GM12878 (cell line): ENCODE results near the gene ADPRHL1. TPM values are rescaled to one million over a fixed set of nuclear protein-coding genes. Genes with fewer than 3 reads are reported as not detected.

Experiments
- ATAC-seq: fragments of 200-7000 bp; cut with Tn5 transposase; 3 replicates; pipeline ENCODE4 v1.9.1; 2020; ENCODE audit warnings: mild to moderate bottlenecking, moderate library complexity
- BruUV-seq: library from RNA; stranded (reverse); fragments of 400-500 nt; replicated peaks from 2 replicates; lab custom pipeline; 2021; lab: Mats Ljungman, UMichigan
- CTCF ChIA-PET: fragments of 300-600 bp; sonication (Branson Sonifier 250); formaldehyde crosslinking; extraction: SDS; loops from one replicate; lab custom pipeline; 2021; ENCODE audit warnings: inconsistent platforms; lab: Yijun Ruan, JAX
- POLR2A ChIA-PET: fragments of 350-600 bp; formaldehyde crosslinking; extraction: SDS; loops from one replicate; lab custom pipeline; 2021; ENCODE audit warnings: inconsistent platforms; lab: Charles Lee
- RAD21 ChIA-PET: fragments of 300-600 bp; sonication (Branson Sonifier 250); formaldehyde crosslinking; loops from one replicate; lab custom pipeline; 2023; ENCODE audit warnings: antibody characterized with exemption; ENCODE audit not compliant: unreplicated experiment; lab: Charles Lee
- SMC1A ChIA-PET: fragments of 300-600 bp; sonication (Branson Sonifier 250); formaldehyde crosslinking; loops from one replicate; lab custom pipeline; 2023; ENCODE audit not compliant: unreplicated experiment, uncharacterized antibody; lab: Charles Lee
- DNase-seq: peaks from one replicate; pipeline ENCODE4 v3.0.0-alpha.2; 2011; ENCODE audit warnings: low read depth, low spot score
- FAIRE-seq: peaks from 3 replicates; lab custom pipeline; 2011; peaks lifted over from hg19 to GRCh38; lab: Jason Lieb, UNC
- H2AFZ ChIP-seq: 2 replicates; pipeline ENCODE4 v1.6.0; 2011; ENCODE audit warnings: low read depth, low read length, control low read depth; ENCODE audit not compliant: control insufficient read depth
- H3K27ac ChIP-seq: 2 replicates; pipeline ENCODE4 v1.5.1; 2011; ENCODE audit warnings: control low read depth; ENCODE audit not compliant: control insufficient read depth, insufficient read depth
- H3K27me3 ChIP-seq, 2 experiments: replicated peaks in 1 of 2; 2 replicates each; pipeline versions ENCODE4 v1.6.0 to v1.6.1; 2011; ENCODE audit warnings: low read length in 1 of 2; ENCODE audit not compliant: control insufficient read depth in 2 of 2, insufficient read depth in 2 of 2
- H3K36me3 ChIP-seq, 2 experiments: 2 replicates each; pipeline ENCODE4 v1.5.1; 2011; ENCODE audit warnings: low read length in 1 of 2; ENCODE audit not compliant: control insufficient read depth in 2 of 2, insufficient read depth in 2 of 2
- H3K4me1 ChIP-seq: 2 replicates; pipeline ENCODE4 v1.6.1; 2011; ENCODE audit warnings: mild to moderate bottlenecking, low read length, moderate library complexity, mixed read lengths; ENCODE audit not compliant: control insufficient read depth, insufficient read depth
- H3K4me2 ChIP-seq: 2 replicates; pipeline ENCODE4 v1.6.0; 2011; ENCODE audit warnings: control low read depth; ENCODE audit not compliant: control insufficient read depth, insufficient read depth
- H3K4me3 ChIP-seq: fragments of 200-600 bp; sonication (generic); 2 replicates; pipeline ENCODE4 v1.5.1; 2016
- H3K79me2 ChIP-seq: 2 replicates; pipeline ENCODE4 v1.6.0; 2011; ENCODE audit warnings: low read length; ENCODE audit not compliant: control insufficient read depth, insufficient read depth
- H3K9ac ChIP-seq: 2 replicates; pipeline ENCODE4 v1.8.0; 2011; ENCODE audit warnings: low read length, control low read depth, mixed read lengths; ENCODE audit not compliant: control insufficient read depth, insufficient read depth
- H3K9me3 ChIP-seq: replicated peaks from 3 replicates; pipeline ENCODE4 v1.5.1; 2011; ENCODE audit warnings: mild to moderate bottlenecking, low read length; ENCODE audit not compliant: control insufficient read depth, insufficient read depth
- H4K20me1 ChIP-seq: 2 replicates; pipeline ENCODE4 v1.6.0; 2011; ENCODE audit not compliant: control insufficient read depth, insufficient read depth
- ATF3 ChIP-seq: IDR thresholded peaks from 2 replicates; pipeline ENCODE4 v1.6.1; 2011; ENCODE audit warnings: low read depth, mild to moderate bottlenecking, low read length, moderate library complexity, borderline replicate concordance; ENCODE audit errors: extremely low read depth
- CBX3 ChIP-seq: fragments of 200-600 bp; sonication (generic); IDR thresholded peaks from 2 replicates; pipeline ENCODE4 v1.6.1; 2016; ENCODE audit warnings: low read depth, borderline replicate concordance
- EED ChIP-seq: sonication (generic); IDR thresholded peaks from 2 replicates; pipeline ENCODE4 v1.6.1; 2016; ENCODE audit warnings: antibody characterized with exemption, low read depth
- GABPA ChIP-seq: IDR thresholded peaks from 2 replicates; pipeline ENCODE4 v1.6.1; 2014; ENCODE audit warnings: antibody characterized with exemption, low read depth, mild to moderate bottlenecking, inconsistent platforms
- HSF1 ChIP-seq: fragments of 150-350 bp; IDR thresholded peaks from 2 replicates; pipeline ENCODE4 v1.6.1; 2014; ENCODE audit warnings: mild to moderate bottlenecking, low read depth, low read length
- RCOR1 ChIP-seq: conservative IDR thresholded peaks from 2 replicates; pipeline ENCODE4 v1.6.1; 2012; ENCODE audit warnings: low read depth, low read length, improper control_type of control experiment
- USF1 ChIP-seq: IDR thresholded peaks from 2 replicates; pipeline ENCODE4 v1.6.1; 2011; ENCODE audit warnings: borderline replicate concordance, low read depth, mild to moderate bottlenecking, moderate library complexity, mixed read lengths, low read length; ENCODE audit not compliant: insufficient read depth; ENCODE audit errors: extremely low read length
- WGBS: methylation state at CpG from one replicate; pipeline ENCODE4 v1.1.6; 2016; ENCODE audit warnings: low lambda C conversion rate; ENCODE audit not compliant: insufficient replicate concordance, insufficient coverage; ENCODE audit errors: missing lambda C conversion rate; 5-methylcytosine and 5-hydroxymethylcytosine counted together
- in situ Hi-C: fragments of 300-500 bp; cut with MboI; formaldehyde crosslinking; loops from 9 replicates; pipeline ENCODE4 v1.14.3; 2018; ENCODE audit warnings: mixed read lengths
- intact Hi-C: fragments of 100-400 bp; cut with micrococcal nuclease; formaldehyde crosslinking; loops from one replicate; pipeline ENCODE4 v1.14.2; 2022; ENCODE audit not compliant: unreplicated experiment
- polyA plus RNA-seq, 11 experiments: library from polyadenylated mRNA; depleted of rRNA in 4 of 11; unstranded in 6 of 11; stranded (reverse) in 5 of 11; fragments of >200 nt; fragmentation: Nextera tagmentation in 4 of 11; fragmentation: Illumina TruSeq in 1 of 11; extraction: Ambion mirVana in 4 of 11; extraction: Trizol in 1 of 11; gene quantifications; 1 replicate in 1 of 11; 2 replicates in 10 of 11; pipeline versions ENCODE4 v1.2.1 to v1.2.3, GENCODE V29; 2011 to 2016; ENCODE audit warnings: inconsistent platforms in 2 of 11, missing spikeins in 2 of 11, low read depth in 1 of 11
- total RNA-seq, 4 experiments: library from RNA; depleted of rRNA in 3 of 4; stranded (reverse); fragments of >200 nt in 3 of 4; fragmentation: Illumina TruSeq in 1 of 4; extraction: Trizol in 1 of 4; gene quantifications; 2 replicates each; pipeline versions ENCODE4 v1.2.1 to v1.2.3, GENCODE V29; 2013 to 2021

The ADPRHL1 gene
- total and polyA plus RNA-seq, 10 of the 15 experiments (the other 5 are each of a cell fraction or from before 2014, with no cell fraction given), result 0.05 to 1.9 (median 1.0) TPM

- TF ChIP-seq RCOR1 (no peak), CBX3 (no peak), USF1 (no peak), EED (no peak), GABPA (no peak)
Observed at GRCh38 chr13:113399755-113400149, 53.5 kb downstream of the ADPRHL1 start (continued).

GRCh38 chr13:113398963-113399754 lies 54.1 kb downstream of the ADPRHL1 start:
- H3K79me2 ChIP-seq, result no peaks in the 10 kb centered on the region
- no peak for DNase-seq
- ATAC-seq, result no peak
- TF ChIP-seq HSF1 (no peak), ATF3 (no peak)
- WGBS, result 52% methylated on average over 19 of the region's 19 CpGs
- intact Hi-C loops (loop anchor here (10.0 kb wide), 1 partner anchor 374 kb away; no protein-coding TSS in a partner anchor), in situ Hi-C loops (no loop called here)
- H3K4me1 ChIP-seq, result no peaks in the 10 kb centered on the region
- H3K9ac ChIP-seq, result no peak overlapping the region
- ChIA-PET RAD21 (no interaction called here), POLR2A (interaction anchor here (1.2 kb wide), 1 partner anchor 16 kb away, joined by 3 read pairs; no protein-coding TSS in a partner anchor), CTCF (no interaction called here), SMC1A (no interaction called here)
- BruUV-seq, result no TSS peak
- no peak overlapping the region for H3K27ac ChIP-seq
- H3K4me3 ChIP-seq, result no peak overlapping the region
- H2AFZ ChIP-seq, result no peak overlapping the region
- no peaks in the 10 kb centered on the region for H3K36me3 ChIP-seq
- H3K9me3 ChIP-seq, result no peaks in the 10 kb centered on the region
- no peak for FAIRE-seq
- no peak overlapping the region for H3K4me2 ChIP-seq
- no peaks in the 10 kb centered on the region for H4K20me1 ChIP-seq
- H3K27me3 ChIP-seq, result no peaks in the 10 kb centered on the region
